H1 (cell line): Measurements from ENCODE around the gene PYGL.

ENCODE experiments used
- ATF3 ChIP-seq: IDR thresholded peaks from 2 replicates; pipeline ENCODE4 v1.6.1; 2011; ENCODE audit warnings: low read depth, mild to moderate bottlenecking, low read length; ENCODE audit not compliant: insufficient read depth
- CHD2 ChIP-seq: IDR thresholded peaks from 2 replicates; pipeline ENCODE4 v1.6.1; 2012; ENCODE audit warnings: low read length, improper control_type of control experiment
- EP300 ChIP-seq, 2 experiments: IDR thresholded peaks; 1 replicate in 1 of 2; 2 replicates in 1 of 2; pipeline ENCODE4 v1.6.1; 2011 to 2012; ENCODE audit warnings: low read depth in 2 of 2, low read length in 2 of 2, mild to moderate bottlenecking in 2 of 2, borderline replicate concordance in 1 of 2, inconsistent platforms in 1 of 2, moderate library complexity in 1 of 2
- MAFK ChIP-seq: IDR thresholded peaks from 2 replicates; pipeline ENCODE4 v1.6.1; 2012; ENCODE audit warnings: low read depth, mild to moderate bottlenecking, improper control_type of control experiment, low read length
- PHF8 ChIP-seq: fragments of 200-600 bp; sonication (generic); conservative IDR thresholded peaks from 2 replicates; pipeline ENCODE4 v1.7.1; 2012; ENCODE audit warnings: low read depth, mild to moderate bottlenecking, inconsistent platforms, low read length, moderate library complexity
- POLR2A ChIP-seq, 2 experiments: IDR thresholded peaks; 1 replicate in 1 of 2; 2 replicates in 1 of 2; pipeline ENCODE4 v1.6.1; 2011; ENCODE audit warnings: low read depth in 2 of 2, low read length in 2 of 2, mild to moderate bottlenecking in 2 of 2; ENCODE audit errors: control extremely low read depth in 1 of 2
- POLR2AphosphoS5 ChIP-seq: IDR thresholded peaks from 2 replicates; pipeline ENCODE4 v1.6.1; 2011; ENCODE audit warnings: low read depth, low read length
- RXRA ChIP-seq: IDR thresholded peaks from 2 replicates; pipeline ENCODE4 v1.6.1; 2011; ENCODE audit warnings: low read depth, mild to moderate bottlenecking, low read length, moderate library complexity; ENCODE audit not compliant: insufficient read depth
- SIRT6 ChIP-seq: IDR thresholded peaks from one replicate; pipeline ENCODE4 v1.7.1; 2012; ENCODE audit warnings: low read length, inconsistent platforms
- SIX5 ChIP-seq: IDR thresholded peaks from 2 replicates; pipeline ENCODE4 v1.6.1; 2011; ENCODE audit warnings: mild to moderate bottlenecking, low read depth, low read length
- SUZ12 ChIP-seq: fragments of 200-600 bp; sonication (generic); IDR thresholded peaks from 2 replicates; pipeline ENCODE4 v1.6.1; 2012; ENCODE audit warnings: mild to moderate bottlenecking, inconsistent platforms, low read length, moderate library complexity, mixed read lengths
- YY1 ChIP-seq: IDR thresholded peaks from 2 replicates; pipeline ENCODE4 v1.6.1; 2011; ENCODE audit warnings: low read depth, mild to moderate bottlenecking, low read length
- TF ChIP-seq, protein P1 (sequence below), 3 experiments: IDR thresholded peaks; 1 replicate in 2 of 3; 2 replicates in 1 of 3; pipeline versions ENCODE4 v1.5.1 to v1.6.1; 2011; ENCODE audit warnings: low read length in 3 of 3, mild to moderate bottlenecking in 3 of 3, inconsistent platforms in 2 of 3, low read depth in 1 of 3, moderate library complexity in 1 of 3; ENCODE audit not compliant: insufficient read depth in 1 of 3; ENCODE audit errors: control extremely low read depth in 1 of 3
- TF ChIP-seq, protein P2 (sequence below): IDR thresholded peaks from 2 replicates; pipeline ENCODE4 v1.6.1; 2012; ENCODE audit warnings: inconsistent platforms

GRCh38 chr14:50859296-50859624 is 85.0 kb downstream of the PYGL start:
- TF ChIP-seq, protein P1, sequence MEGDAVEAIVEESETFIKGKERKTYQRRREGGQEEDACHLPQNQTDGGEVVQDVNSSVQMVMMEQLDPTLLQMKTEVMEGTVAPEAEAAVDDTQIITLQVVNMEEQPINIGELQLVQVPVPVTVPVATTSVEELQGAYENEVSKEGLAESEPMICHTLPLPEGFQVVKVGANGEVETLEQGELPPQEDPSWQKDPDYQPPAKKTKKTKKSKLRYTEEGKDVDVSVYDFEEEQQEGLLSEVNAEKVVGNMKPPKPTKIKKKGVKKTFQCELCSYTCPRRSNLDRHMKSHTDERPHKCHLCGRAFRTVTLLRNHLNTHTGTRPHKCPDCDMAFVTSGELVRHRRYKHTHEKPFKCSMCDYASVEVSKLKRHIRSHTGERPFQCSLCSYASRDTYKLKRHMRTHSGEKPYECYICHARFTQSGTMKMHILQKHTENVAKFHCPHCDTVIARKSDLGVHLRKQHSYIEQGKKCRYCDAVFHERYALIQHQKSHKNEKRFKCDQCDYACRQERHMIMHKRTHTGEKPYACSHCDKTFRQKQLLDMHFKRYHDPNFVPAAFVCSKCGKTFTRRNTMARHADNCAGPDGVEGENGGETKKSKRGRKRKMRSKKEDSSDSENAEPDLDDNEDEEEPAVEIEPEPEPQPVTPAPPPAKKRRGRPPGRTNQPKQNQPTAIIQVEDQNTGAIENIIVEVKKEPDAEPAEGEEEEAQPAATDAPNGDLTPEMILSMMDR (IDR thresholded peaks at IDR 0.05; ENCODE audit: control extremely low read depth in 1 of 3, insufficient read depth in 1 of 3, low read depth in 1 of 3, low read length in 3 of 3): no peak
- TF ChIP-seq EP300 (IDR thresholded peaks at IDR 0.05; ENCODE audit: borderline replicate concordance in 1 of 2, low read depth in 2 of 2, low read length in 2 of 2): no peak
- TF ChIP-seq POLR2AphosphoS5: no peak
- TF ChIP-seq SIX5: no peak
- no peak for TF ChIP-seq POLR2A (IDR thresholded peaks at IDR 0.05; ENCODE audit: control extremely low read depth in 1 of 2, low read depth in 2 of 2, low read length in 2 of 2)
- TF ChIP-seq MAFK: no peak
- TF ChIP-seq CHD2: no peak
- TF ChIP-seq ATF3: no peak
- TF ChIP-seq SIRT6: no peak
- no peak for TF ChIP-seq PHF8
- TF ChIP-seq, protein P2, sequence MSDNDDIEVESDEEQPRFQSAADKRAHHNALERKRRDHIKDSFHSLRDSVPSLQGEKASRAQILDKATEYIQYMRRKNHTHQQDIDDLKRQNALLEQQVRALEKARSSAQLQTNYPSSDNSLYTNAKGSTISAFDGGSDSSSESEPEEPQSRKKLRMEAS: no peak
- no peak for TF ChIP-seq RXRA
- TF ChIP-seq SUZ12: no peak
- no peak for TF ChIP-seq YY1
